PC-9 (cell line): ENCODE measurements around the gene CADM1.

Experiments
- CTCF ChIP-seq: fragments of 200-600 bp; sonication (generic); conservative IDR thresholded peaks from 2 replicates; pipeline ENCODE4 v1.6.1; 2017; ENCODE audit warnings: mixed run types, antibody characterized with exemption, mild to moderate bottlenecking, moderate library complexity
- EZH2 ChIP-seq: fragments of 200-600 bp; sonication (generic); IDR thresholded peaks from 2 replicates; pipeline ENCODE4 v1.8.0; 2017; ENCODE audit warnings: antibody characterized with exemption, low read depth

GRCh38 chr11:115126092-115126491 is 378.1 kb downstream of the CADM1 start:
- no peak for TF ChIP-seq CTCF
- TF ChIP-seq EZH2 = no peak
